PC-9 (cell line): ENCODE data around the gene KCNQ5. TPM values are rescaled to one million over a fixed set of nuclear protein-coding genes. Genes with fewer than 3 reads are reported as not detected.

Source experiments
- BruUV-seq: library from RNA; stranded (reverse); fragments of 400-500 nt; replicated peaks from 2 replicates; lab custom pipeline; 2021; lab: Mats Ljungman, UMichigan
- CTCF ChIA-PET: fragments of 300-600 bp; sonication (Branson Sonifier 250); formaldehyde crosslinking; loops from one replicate; lab custom pipeline; 2022; ENCODE audit warnings: antibody characterized with exemption; lab: Charles Lee
- POLR2A ChIA-PET: fragments of 300-600 bp; sonication (Branson Sonifier 250); formaldehyde crosslinking; loops from one replicate; lab custom pipeline; 2022; ENCODE audit warnings: antibody characterized with exemption; ENCODE audit not compliant: unreplicated experiment; lab: Charles Lee
- DNase-seq, 2 experiments: peaks; one replicate each; pipeline versions ENCODE4 v3.0.0 to v3.0.0-alpha.2; 2015 to 2022; ENCODE audit warnings: mixed read lengths in 1 of 2
- H2AFZ ChIP-seq: fragments of 200-600 bp; sonication (generic); 2 replicates; pipeline ENCODE4 v1.8.1; 2017; ENCODE audit warnings: antibody characterized with exemption
- H3F3A ChIP-seq: fragments of 200-600 bp; sonication (generic); 2 replicates; pipeline ENCODE4 v1.8.1; 2017; ENCODE audit warnings: antibody characterized with exemption, mild to moderate bottlenecking, low read depth; ENCODE audit not compliant: insufficient read depth
- H3K27ac ChIP-seq: fragments of 200-600 bp; sonication (generic); 2 replicates; pipeline ENCODE4 v1.6.1; 2016; ENCODE audit warnings: mixed run types
- H3K27me3 ChIP-seq: fragments of 200-600 bp; sonication (generic); 2 replicates; pipeline ENCODE4 v1.6.1; 2016; ENCODE audit warnings: low read depth, mixed run types; ENCODE audit not compliant: insufficient read depth
- H3K36me3 ChIP-seq: fragments of 200-600 bp; sonication (generic); 2 replicates; pipeline ENCODE4 v1.6.1; 2016; ENCODE audit warnings: low read depth, mixed run types
- H3K4me1 ChIP-seq: fragments of 200-600 bp; sonication (generic); replicated peaks from 2 replicates; pipeline ENCODE4 v1.6.1; 2016; ENCODE audit warnings: mixed run types; ENCODE audit not compliant: insufficient read depth
- H3K4me2 ChIP-seq: fragments of 200-600 bp; sonication (generic); 2 replicates; pipeline ENCODE4 v1.6.1; 2017; ENCODE audit warnings: mixed run types
- H3K4me3 ChIP-seq: fragments of 200-600 bp; sonication (generic); 2 replicates; pipeline ENCODE4 v1.6.1; 2016; ENCODE audit warnings: mixed run types
- H3K79me2 ChIP-seq: fragments of 200-600 bp; sonication (generic); 2 replicates; pipeline ENCODE4 v1.6.1; 2017; ENCODE audit warnings: low read depth, mixed run types
- H3K9me2 ChIP-seq: fragments of 200-600 bp; sonication (generic); 2 replicates; pipeline ENCODE4 v1.8.1; 2017; ENCODE audit warnings: mild to moderate bottlenecking; ENCODE audit not compliant: insufficient read depth
- H3K9me3 ChIP-seq: fragments of 200-600 bp; sonication (generic); 2 replicates; pipeline ENCODE4 v1.8.1; 2016; ENCODE audit warnings: low read depth; ENCODE audit not compliant: insufficient read depth
- H4K20me1 ChIP-seq: fragments of 200-600 bp; sonication (generic); 2 replicates; pipeline ENCODE4 v1.8.1; 2017; ENCODE audit not compliant: insufficient read depth
- CTCF ChIP-seq: fragments of 200-600 bp; sonication (generic); conservative IDR thresholded peaks from 2 replicates; pipeline ENCODE4 v1.6.1; 2017; ENCODE audit warnings: mixed run types, antibody characterized with exemption, mild to moderate bottlenecking, moderate library complexity
- EZH2 ChIP-seq: fragments of 200-600 bp; sonication (generic); IDR thresholded peaks from 2 replicates; pipeline ENCODE4 v1.8.0; 2017; ENCODE audit warnings: antibody characterized with exemption, low read depth
- intact Hi-C: fragments of 100-400 bp; cut with micrococcal nuclease; formaldehyde crosslinking; loops from one replicate; pipeline ENCODE4 v1.10.0; 2022; ENCODE audit not compliant: unreplicated experiment
- total RNA-seq: library from RNA; stranded (reverse); gene quantifications from 2 replicates; pipeline ENCODE4 v1.2.3, GENCODE V29; 2021

The KCNQ5 gene
- total RNA-seq, 1 experiment from 2014 or later = 0.20 TPM

- TF ChIP-seq EZH2 (no peak), CTCF (no peak)
- DNase-seq = no peak
- no peak overlapping the region for H2AFZ ChIP-seq
- no TSS peak for BruUV-seq
- CTCF ChIA-PET = interaction anchor here (0.6 kb wide), 1 partner anchor 341 kb away, joined by 3 read pairs; no protein-coding TSS in a partner anchor
- intact Hi-C loops = no loop called here
- H3K36me3 ChIP-seq = no peaks in the 10 kb centered on the region
- H3K4me3 ChIP-seq = no peak overlapping the region
- no peak overlapping the region for H3K4me2 ChIP-seq
- H3K27ac ChIP-seq = no peak overlapping the region
- H3F3A ChIP-seq = no peaks in the 10 kb centered on the region; the same call in 1 of the 2 replicates
- H3K4me1 ChIP-seq = no peaks in the 10 kb centered on the region
- POLR2A ChIA-PET = no interaction called here
- no peaks in the 10 kb centered on the region for H3K79me2 ChIP-seq
- H3K9me2 ChIP-seq = no peaks in the 10 kb centered on the region; the same call in 1 of the 2 replicates
- no peaks in the 10 kb centered on the region for H3K9me3 ChIP-seq
- H4K20me1 ChIP-seq = no peaks in the 10 kb centered on the region
- H3K27me3 ChIP-seq = no peaks in the 10 kb centered on the region
These were observed 117.5 kb downstream of the KCNQ5 start for GRCh38 chr6:72739368-72739779.

- POLR2A ChIA-PET = no interaction called here
- BruUV-seq = no TSS peak
These were observed 118.3 kb downstream of the KCNQ5 start for GRCh38 chr6:72740135-72740534.

GRCh38 chr6:72741083-72741482, 119.2 kb downstream of the KCNQ5 start:
- no peaks in the 10 kb centered on the region for H3K9me3 ChIP-seq
- no peaks in the 10 kb centered on the region for H3K79me2 ChIP-seq
- no peaks in the 10 kb centered on the region for H3K27me3 ChIP-seq
- no TSS peak for BruUV-seq
- no peak for TF ChIP-seq EZH2
- no peak for TF ChIP-seq CTCF
- ChIA-PET CTCF (no interaction called here), POLR2A (no interaction called here)
- no peak overlapping the region for H3K4me3 ChIP-seq
- no peaks in the 10 kb centered on the region for H3K4me1 ChIP-seq
- H2AFZ ChIP-seq = no peak overlapping the region
- H3K9me2 ChIP-seq = no peaks in the 10 kb centered on the region; the same call in 1 of the 2 replicates
- H4K20me1 ChIP-seq = no peaks in the 10 kb centered on the region
- no peak overlapping the region for H3K27ac ChIP-seq
- intact Hi-C loops = no loop called here
- no peaks in the 10 kb centered on the region for H3F3A ChIP-seq
- DNase-seq = no peak
- no peak overlapping the region for H3K4me2 ChIP-seq
- H3K36me3 ChIP-seq = no peaks in the 10 kb centered on the region

More at GRCh38 chr6:72740135-72740534, 118.3 kb downstream of the KCNQ5 start:
- H3K4me1 ChIP-seq = no peaks in the 10 kb centered on the region
- H3K36me3 ChIP-seq = no peaks in the 10 kb centered on the region
- H3K4me3 ChIP-seq = no peak overlapping the region
- H3K9me2 ChIP-seq = no peaks in the 10 kb centered on the region; the same call in 1 of the 2 replicates
- H3K27me3 ChIP-seq = no peaks in the 10 kb centered on the region
- CTCF ChIA-PET = no interaction called here
- TF ChIP-seq EZH2 = no peak
- TF ChIP-seq CTCF = no peak
- no peak for DNase-seq
- H3K79me2 ChIP-seq = no peaks in the 10 kb centered on the region
- no peak overlapping the region for H2AFZ ChIP-seq
- no peaks in the 10 kb centered on the region; the same call in 1 of the 2 replicates for H3F3A ChIP-seq
- no peak overlapping the region for H3K4me2 ChIP-seq
- intact Hi-C loops = no loop called here
- no peak overlapping the region for H3K27ac ChIP-seq
- no peaks in the 10 kb centered on the region for H3K9me3 ChIP-seq
- H4K20me1 ChIP-seq = no peaks in the 10 kb centered on the region
